ENCODE measurements around the gene C11orf16. TPM values are rescaled to one million over a fixed set of nuclear protein-coding genes. Genes with fewer than 3 reads are reported as not detected.

The C11orf16 gene
- total RNA-seq, 1 donor from 2014 or later = not detected

- H3K27ac Mint-ChIP-seq (ENCODE audit: unreplicated experiment) = peak overlapping the region; percentile 39
- peak overlapping the region; percentile 28 for H3K4me3 Mint-ChIP-seq (ENCODE audit: unreplicated experiment)
- no peaks in the 10 kb centered on the region for H3K36me3 Mint-ChIP-seq (ENCODE audit: low read depth, unreplicated experiment)
- TF ChIP-seq, protein P1, sequence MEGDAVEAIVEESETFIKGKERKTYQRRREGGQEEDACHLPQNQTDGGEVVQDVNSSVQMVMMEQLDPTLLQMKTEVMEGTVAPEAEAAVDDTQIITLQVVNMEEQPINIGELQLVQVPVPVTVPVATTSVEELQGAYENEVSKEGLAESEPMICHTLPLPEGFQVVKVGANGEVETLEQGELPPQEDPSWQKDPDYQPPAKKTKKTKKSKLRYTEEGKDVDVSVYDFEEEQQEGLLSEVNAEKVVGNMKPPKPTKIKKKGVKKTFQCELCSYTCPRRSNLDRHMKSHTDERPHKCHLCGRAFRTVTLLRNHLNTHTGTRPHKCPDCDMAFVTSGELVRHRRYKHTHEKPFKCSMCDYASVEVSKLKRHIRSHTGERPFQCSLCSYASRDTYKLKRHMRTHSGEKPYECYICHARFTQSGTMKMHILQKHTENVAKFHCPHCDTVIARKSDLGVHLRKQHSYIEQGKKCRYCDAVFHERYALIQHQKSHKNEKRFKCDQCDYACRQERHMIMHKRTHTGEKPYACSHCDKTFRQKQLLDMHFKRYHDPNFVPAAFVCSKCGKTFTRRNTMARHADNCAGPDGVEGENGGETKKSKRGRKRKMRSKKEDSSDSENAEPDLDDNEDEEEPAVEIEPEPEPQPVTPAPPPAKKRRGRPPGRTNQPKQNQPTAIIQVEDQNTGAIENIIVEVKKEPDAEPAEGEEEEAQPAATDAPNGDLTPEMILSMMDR (IDR thresholded peaks at IDR 0.05; ENCODE audit: unreplicated experiment) = no peak
- H3K9me3 Mint-ChIP-seq (ENCODE audit: unreplicated experiment) = no peaks in the 10 kb centered on the region
- peaks cover 6% of the 10 kb centered on the region for H3K27me3 Mint-ChIP-seq (ENCODE audit: unreplicated experiment)
- DNase-seq (ENCODE audit: low spot score) = no peak
- H3K4me1 Mint-ChIP-seq (ENCODE audit: unreplicated experiment) = peaks cover 16% of the 10 kb centered on the region
These were observed 30.1 kb upstream of the C11orf16 start for GRCh38 chr11:8962841-8963240.

GRCh38 chr11:8961401-8961800 is 28.7 kb upstream of the C11orf16 start:
- H3K4me1 Mint-ChIP-seq (ENCODE audit: unreplicated experiment) = peaks cover 16% of the 10 kb centered on the region
- H3K9me3 Mint-ChIP-seq (ENCODE audit: unreplicated experiment) = no peaks in the 10 kb centered on the region
- DNase-seq (ENCODE audit: low spot score) = no peak
- H3K4me3 Mint-ChIP-seq (ENCODE audit: unreplicated experiment) = no peak overlapping the region
- no peak overlapping the region for H3K27ac Mint-ChIP-seq (ENCODE audit: unreplicated experiment)
- no peaks in the 10 kb centered on the region for H3K36me3 Mint-ChIP-seq (ENCODE audit: low read depth, unreplicated experiment)
- TF ChIP-seq, protein P1 (IDR thresholded peaks at IDR 0.05; ENCODE audit: unreplicated experiment) = no peak
- H3K27me3 Mint-ChIP-seq (ENCODE audit: unreplicated experiment) = peaks cover 6% of the 10 kb centered on the region

GRCh38 chr11:8959546-8960166 is 26.9 kb upstream of the C11orf16 start:
- DNase-seq (ENCODE audit: low spot score) = peak; percentile 40
- TF ChIP-seq, protein P1 (IDR thresholded peaks at IDR 0.05; ENCODE audit: unreplicated experiment) = no peak
- Mint-ChIP-seq H3K27me3 (ENCODE audit: unreplicated experiment) (peaks cover 3% of the 10 kb centered on the region), H3K36me3 (ENCODE audit: low read depth, unreplicated experiment) (peaks cover 3% of the 10 kb centered on the region), H3K27ac (ENCODE audit: unreplicated experiment) (no peak overlapping the region), H3K9me3 (ENCODE audit: unreplicated experiment) (no peaks in the 10 kb centered on the region), H3K4me3 (ENCODE audit: unreplicated experiment) (no peak overlapping the region), H3K4me1 (ENCODE audit: unreplicated experiment) (peaks cover 12% of the 10 kb centered on the region)

DNA sequence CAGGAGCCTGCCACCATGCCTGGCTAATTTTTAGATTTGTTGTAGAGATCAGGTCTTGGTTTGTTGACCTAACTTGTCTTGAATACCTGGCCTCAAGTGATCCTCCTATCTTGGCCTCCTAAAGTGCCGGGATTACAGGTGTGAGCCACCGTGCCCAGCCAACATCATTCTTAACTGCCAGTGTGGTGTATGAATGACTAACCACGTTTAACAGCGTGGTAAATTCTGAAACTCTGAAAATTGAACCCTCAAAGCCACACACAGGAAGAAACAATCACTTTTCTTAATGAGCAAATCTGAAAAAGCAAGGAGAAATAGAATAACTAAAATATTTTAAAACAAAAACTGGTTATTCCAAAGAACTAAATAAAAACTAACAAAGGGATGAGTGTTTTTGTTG is 24.1 kb upstream of the C11orf16 start:
- H3K36me3 Mint-ChIP-seq (ENCODE audit: low read depth, unreplicated experiment) = peaks cover 7% of the 10 kb centered on the region

DNA sequence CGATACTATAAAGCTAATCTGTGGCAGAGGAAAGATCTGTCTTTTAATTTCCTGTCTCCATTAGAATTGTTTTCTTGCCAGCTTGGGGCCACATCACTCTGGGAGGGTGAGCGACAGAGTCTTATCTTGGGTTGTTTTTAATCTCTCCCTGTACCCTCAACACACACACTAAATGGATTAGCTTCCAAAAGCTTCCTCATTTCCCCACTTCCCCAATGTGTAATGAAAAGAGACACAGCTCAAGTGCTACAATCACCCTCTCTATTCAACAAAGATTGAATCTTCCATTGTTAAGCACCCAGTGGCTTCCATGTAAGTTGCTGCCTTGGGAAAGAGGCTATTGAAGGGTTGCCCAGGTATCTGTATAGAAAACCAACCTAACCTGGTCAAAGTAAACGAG is 16.1 kb upstream of the C11orf16 start:
- no peak for DNase-seq (ENCODE audit: low spot score)
- TF ChIP-seq, protein P1 (IDR thresholded peaks at IDR 0.05; ENCODE audit: unreplicated experiment) = no peak
- Mint-ChIP-seq H3K27ac (ENCODE audit: unreplicated experiment) (no peak overlapping the region), H3K9me3 (ENCODE audit: unreplicated experiment) (no peaks in the 10 kb centered on the region), H3K4me1 (ENCODE audit: unreplicated experiment) (no peaks in the 10 kb centered on the region), H3K4me3 (ENCODE audit: unreplicated experiment) (no peak overlapping the region), H3K36me3 (ENCODE audit: low read depth, unreplicated experiment) (peaks cover 2% of the 10 kb centered on the region), H3K27me3 (ENCODE audit: unreplicated experiment) (no peaks in the 10 kb centered on the region)

More for the DNA sequence above, 24.1 kb upstream of the C11orf16 start:
- Mint-ChIP-seq H3K27me3 (ENCODE audit: unreplicated experiment) (no peaks in the 10 kb centered on the region), H3K4me1 (ENCODE audit: unreplicated experiment) (no peaks in the 10 kb centered on the region), H3K4me3 (ENCODE audit: unreplicated experiment) (no peak overlapping the region), H3K9me3 (ENCODE audit: unreplicated experiment) (no peaks in the 10 kb centered on the region), H3K27ac (ENCODE audit: unreplicated experiment) (no peak overlapping the region)
- DNase-seq (ENCODE audit: low spot score) = no peak
- TF ChIP-seq, protein P1 (IDR thresholded peaks at IDR 0.05; ENCODE audit: unreplicated experiment) = no peak
